Kidney tubule cell (primary cell): ENCODE data around the gene PCNX3.

Source experiments
- DNase-seq: peaks from one replicate; pipeline ENCODE4 v3.0.0-alpha.2; 2018; ENCODE audit warnings: low spot score

Gene PCNX3

GRCh38 chr11:65580756-65581155, 34.8 kb upstream of the PCNX3 start:
- DNase-seq: no peak

GRCh38 chr11:65581928-65582327, 33.6 kb upstream of the PCNX3 start:
- DNase-seq: no peak

GRCh38 chr11:65583589-65583988, 32.0 kb upstream of the PCNX3 start:
- DNase-seq: no peak

- no peak for DNase-seq
These were observed 31.5 kb upstream of the PCNX3 start for GRCh38 chr11:65584106-65584505.

GRCh38 chr11:65584723-65585171, 30.8 kb upstream of the PCNX3 start:
- DNase-seq: no peak

GRCh38 chr11:65585396-65586246, 30.0 kb upstream of the PCNX3 start:
- no peak for DNase-seq

- DNase-seq: no peak
These were observed 29.3 kb upstream of the PCNX3 start for GRCh38 chr11:65586247-65586630.

GRCh38 chr11:65586676-65587075, 28.9 kb upstream of the PCNX3 start:
- no peak for DNase-seq

- DNase-seq: peak; percentile 60
These were observed 27.1 kb upstream of the PCNX3 start for GRCh38 chr11:65588199-65589054.

- no peak for DNase-seq
These were observed 25.9 kb upstream of the PCNX3 start for GRCh38 chr11:65589444-65590239.

- no peak for DNase-seq
These were observed 25.3 kb upstream of the PCNX3 start for GRCh38 chr11:65590240-65590738.

GRCh38 chr11:65591939-65592857, 23.4 kb upstream of the PCNX3 start:
- peak; percentile 73 for DNase-seq

GRCh38 chr11:65592858-65593517, 22.6 kb upstream of the PCNX3 start:
- DNase-seq: no peak

- no peak for DNase-seq
These were observed 21.8 kb upstream of the PCNX3 start for GRCh38 chr11:65593518-65594414.

GRCh38 chr11:65595131-65595530, 20.4 kb upstream of the PCNX3 start:
- DNase-seq: no peak

GRCh38 chr11:65595543-65596281, 19.9 kb upstream of the PCNX3 start, which contains the start of gene KCNK7:
Gene KCNK7, minus strand, starts transcription at chr11:65595800. Its CDS starts 28 bp downstream, at chr11:65595772.
- no peak for DNase-seq

GRCh38 chr11:65596520-65596919, 19.1 kb upstream of the PCNX3 start:
- DNase-seq: no peak

- no peak for DNase-seq
These were observed 17.3 kb upstream of the PCNX3 start for GRCh38 chr11:65598258-65598699.
